GM19467 (cell line): Measurements from ENCODE around the gene DENND10.

Source experiments
- ATAC-seq: cut with Tn5 transposase; IDR thresholded peaks from one replicate; pipeline ENCODE4 v1.9.1; 2021; ENCODE audit warnings: mild to moderate bottlenecking, moderate library complexity; ENCODE audit not compliant: unreplicated experiment

DENND10 gene

GRCh38 chr10:119103903-119104653, at the start of gene DENND10:
DENND10 (plus strand) TSS chr10:119104113; CDS start chr10:119104143, 30 bp downstream.
- peak; percentile 63 for ATAC-seq

- ATAC-seq = no peak
Measured at GRCh38 chr10:119055472-119055871, 48.4 kb upstream of the DENND10 start.

GRCh38 chr10:119058010-119058409, 45.9 kb upstream of the DENND10 start:
- ATAC-seq = no peak

- ATAC-seq = no peak
Measured at GRCh38 chr10:119059557-119059956, 44.4 kb upstream of the DENND10 start.

GRCh38 chr10:119060107-119060506, 43.8 kb upstream of the DENND10 start:
- ATAC-seq = no peak

GRCh38 chr10:119061352-119061751, 42.6 kb upstream of the DENND10 start:
- ATAC-seq = no peak

- no peak for ATAC-seq
Measured at GRCh38 chr10:119061926-119062325, 42.0 kb upstream of the DENND10 start.

GRCh38 chr10:119070395-119071165, 33.3 kb upstream of the DENND10 start:
- ATAC-seq = no peak

- no peak for ATAC-seq
Measured at GRCh38 chr10:119073584-119073983, 30.3 kb upstream of the DENND10 start.

GRCh38 chr10:119078422-119079179, 25.3 kb upstream of the DENND10 start:
- no peak for ATAC-seq

GRCh38 chr10:119079599-119080520, 24.1 kb upstream of the DENND10 start:
- ATAC-seq = peak; percentile 45

- peak; percentile 83 for ATAC-seq
Measured at GRCh38 chr10:119080521-119081259, 23.2 kb upstream of the DENND10 start, which contains the start of gene EIF3A. EIF3A (minus strand) TSS chr10:119080817; CDS start chr10:119080676, 141 bp downstream.

GRCh38 chr10:119084896-119085295, 19.0 kb upstream of the DENND10 start:
- no peak for ATAC-seq

- ATAC-seq = no peak
Measured at GRCh38 chr10:119087271-119087882, 16.5 kb upstream of the DENND10 start.

- ATAC-seq = no peak
Measured at GRCh38 chr10:119090026-119090795, 13.7 kb upstream of the DENND10 start.

GRCh38 chr10:119090968-119091367, 12.9 kb upstream of the DENND10 start:
- ATAC-seq = no peak

GRCh38 chr10:119095640-119096039, 8.3 kb upstream of the DENND10 start:
- ATAC-seq = no peak
